K562 (cell line): ENCODE data around the gene MAD1L1. TPM values are rescaled to one million over a fixed set of nuclear protein-coding genes. Genes with fewer than 3 reads are reported as not detected.

Source experiments
- BRD4 ChIP-seq: fragments of 200-600 bp; sonication (generic); IDR thresholded peaks from 2 replicates; pipeline ENCODE4 v1.6.1; 2017; ENCODE audit warnings: inconsistent platforms
- BRD9 ChIP-seq: fragments of 450-650 bp; IDR thresholded peaks from 2 replicates; pipeline ENCODE4 v1.6.1; 2018; ENCODE audit warnings: low read depth; ENCODE audit not compliant: partially characterized antibody
- DPF2 ChIP-seq: fragments of 450-650 bp; IDR thresholded peaks from 2 replicates; pipeline ENCODE4 v1.6.1; 2016
- FOSL1 ChIP-seq: fragments of 200-800 bp; sonication (Bioruptor generic); conservative IDR thresholded peaks from 2 replicates; pipeline ENCODE4 v1.6.1; 2016; ENCODE audit warnings: missing genetic modification characterization, missing compliant biosample characterization
- HDGF ChIP-seq: fragments of 450-650 bp; IDR thresholded peaks from 2 replicates; pipeline ENCODE4 v1.6.1; 2016
- IRF2 ChIP-seq: sonication (generic); formaldehyde crosslinking; IDR thresholded peaks from 2 replicates; pipeline ENCODE4 v1.8.1; 2022; ENCODE audit warnings: mild to moderate bottlenecking, missing genetic modification reagents
- KHSRP ChIP-seq: fragments of 450-650 bp; IDR thresholded peaks from 2 replicates; pipeline ENCODE4 v1.6.1; 2017
- MAFK ChIP-seq: IDR thresholded peaks from 2 replicates; pipeline ENCODE4 v1.6.1; 2011; ENCODE audit warnings: low read length, improper control_type of control experiment
- MTA1 ChIP-seq: fragments of 450-650 bp; IDR thresholded peaks from 2 replicates; pipeline ENCODE4 v1.6.1; 2017; ENCODE audit warnings: borderline replicate concordance
- NFE2 ChIP-seq: IDR thresholded peaks from 2 replicates; pipeline ENCODE4 v1.6.1; 2014; ENCODE audit warnings: antibody characterized with exemption, low read depth
- PCBP1 ChIP-seq: fragments of 200-400 bp; formaldehyde crosslinking; IDR thresholded peaks from 2 replicates; pipeline ENCODE4 v1.6.1; 2018; ENCODE audit warnings: mild to moderate bottlenecking, low read depth, low read length; ENCODE audit not compliant: poor library complexity, severe bottlenecking
- RFX7 ChIP-seq: fragments of 250-450 bp; sonication (Bioruptor Pico); IDR thresholded peaks from 2 replicates; pipeline ENCODE4 v1.5.1; 2021; ENCODE audit warnings: mild to moderate bottlenecking
- RHOXF2B ChIP-seq: fragments of 250-450 bp; sonication (Bioruptor Pico); conservative IDR thresholded peaks from 2 replicates; pipeline ENCODE4 v1.5.1; 2021
- TAL1 ChIP-seq: fragments of 450-650 bp; IDR thresholded peaks from 2 replicates; pipeline ENCODE4 v1.6.1; 2016; ENCODE audit warnings: mild to moderate bottlenecking
- YY1 ChIP-seq, 3 experiments: IDR thresholded peaks; 2 replicates each; pipeline ENCODE4 v1.6.1; 2011; ENCODE audit warnings: low read length in 2 of 3, mild to moderate bottlenecking in 2 of 3, moderate library complexity in 2 of 3, borderline replicate concordance in 1 of 3, control low read depth in 1 of 3, low read depth in 1 of 3; ENCODE audit not compliant: insufficient read depth in 3 of 3, insufficient replicate concordance in 2 of 3, control insufficient read depth in 1 of 3, insufficient read length in 1 of 3; ENCODE audit errors: extremely low read depth in 1 of 3
- polyA plus RNA-seq, 8 experiments: library from polyadenylated mRNA; depleted of rRNA in 4 of 8; stranded (reverse) in 5 of 8; unstranded in 3 of 8; fragments of >200 nt; fragmentation: Nextera tagmentation in 2 of 8; fragmentation: Illumina TruSeq in 1 of 8; extraction: Ambion mirVana in 2 of 8; extraction: Trizol in 1 of 8; gene quantifications; 2 replicates each; pipeline versions ENCODE4 v1.2.1 to v1.2.3, GENCODE V29; 2011 to 2014; ENCODE audit warnings: inconsistent platforms in 1 of 8, missing spikeins in 1 of 8
- total RNA-seq, 7 experiments: library from RNA; depleted of rRNA in 6 of 7; stranded (reverse); fragments of >200 nt in 6 of 7; fragmentation: Illumina TruSeq in 2 of 7; extraction: Trizol in 2 of 7; gene quantifications; 2 replicates each; pipeline versions ENCODE4 v1.2.1 to v1.2.3, GENCODE V29; 2011 to 2021; ENCODE audit warnings: low replicate concordance in 1 of 7
- TF ChIP-seq, protein P1 (sequence below): fragments of 200-800 bp; sonication (Bioruptor generic); IDR thresholded peaks from 2 replicates; pipeline ENCODE4 v1.6.1; 2016; ENCODE audit warnings: missing genetic modification characterization, missing compliant biosample characterization
- TF ChIP-seq, protein P2 (sequence below): IDR thresholded peaks from 2 replicates; pipeline ENCODE4 v1.6.1; 2016; ENCODE audit warnings: missing genetic modification characterization, missing compliant biosample characterization
- TF ChIP-seq, protein P3 (sequence below), 2 experiments: IDR thresholded peaks; 2 replicates each; pipeline ENCODE4 v1.6.1; 2011; ENCODE audit warnings: borderline replicate concordance in 1 of 2, control low read depth in 1 of 2, low read depth in 1 of 2, low read length in 1 of 2, mild to moderate bottlenecking in 1 of 2, mixed read lengths in 1 of 2, moderate library complexity in 1 of 2; ENCODE audit not compliant: insufficient read depth in 1 of 2, insufficient read length in 1 of 2, poor library complexity in 1 of 2, severe bottlenecking in 1 of 2; ENCODE audit errors: extremely low read depth in 1 of 2
- TF ChIP-seq, protein P4 (sequence below): IDR thresholded peaks from 2 replicates; pipeline ENCODE4 v1.6.1; 2011; ENCODE audit not compliant: insufficient read length; ENCODE audit errors: extremely low read depth

MAD1L1 gene
- total and polyA plus RNA-seq, 9 of the 15 experiments (the other 6 are each of a cell fraction or from before 2014, with no cell fraction given) = 1.7 to 89.7 (median 18.0) TPM

DNA sequence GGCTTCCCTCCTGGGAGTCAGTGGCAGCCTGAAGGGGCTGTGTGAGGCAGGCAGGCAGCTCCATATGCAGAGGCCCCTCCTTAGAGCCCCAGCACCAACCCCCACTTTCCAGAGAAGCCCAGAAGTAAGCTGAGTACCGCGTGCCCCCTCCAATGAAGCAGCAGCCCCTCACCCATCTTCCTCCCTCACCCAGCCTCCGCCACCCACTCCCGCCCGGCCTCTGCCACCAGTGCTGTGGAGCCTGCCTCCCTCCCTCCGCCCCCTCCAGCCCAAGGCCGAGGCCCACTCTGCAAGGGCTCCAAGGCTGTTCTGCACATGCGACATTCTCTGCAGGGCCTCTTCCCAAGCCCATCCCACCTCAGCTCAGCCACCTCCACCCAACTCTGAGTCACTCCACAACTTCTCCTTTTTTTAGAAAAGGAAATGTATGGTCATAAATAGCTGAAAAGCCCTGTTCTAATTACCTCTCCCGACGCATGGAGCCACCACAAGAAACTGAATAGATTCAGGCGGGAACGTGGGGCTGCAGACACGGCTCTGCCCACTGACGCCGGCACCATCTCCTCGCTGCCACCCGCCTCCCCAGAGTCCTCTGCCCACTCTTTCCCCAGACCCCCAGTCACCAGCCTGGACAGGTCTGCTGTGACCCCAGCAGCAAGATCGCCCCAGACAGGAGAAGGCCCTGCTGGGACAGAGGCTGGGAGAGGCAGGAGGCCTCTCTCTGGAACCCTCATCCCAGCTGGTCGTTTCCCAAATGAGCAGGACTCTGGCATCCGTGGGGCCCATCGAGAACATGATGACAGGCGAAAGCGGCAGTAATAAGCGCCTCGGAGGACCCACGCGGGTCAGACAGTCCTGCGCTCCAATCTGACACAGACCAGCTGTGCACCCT is 213.9 kb downstream of the MAD1L1 start (continued):
- TF ChIP-seq, protein P1, sequence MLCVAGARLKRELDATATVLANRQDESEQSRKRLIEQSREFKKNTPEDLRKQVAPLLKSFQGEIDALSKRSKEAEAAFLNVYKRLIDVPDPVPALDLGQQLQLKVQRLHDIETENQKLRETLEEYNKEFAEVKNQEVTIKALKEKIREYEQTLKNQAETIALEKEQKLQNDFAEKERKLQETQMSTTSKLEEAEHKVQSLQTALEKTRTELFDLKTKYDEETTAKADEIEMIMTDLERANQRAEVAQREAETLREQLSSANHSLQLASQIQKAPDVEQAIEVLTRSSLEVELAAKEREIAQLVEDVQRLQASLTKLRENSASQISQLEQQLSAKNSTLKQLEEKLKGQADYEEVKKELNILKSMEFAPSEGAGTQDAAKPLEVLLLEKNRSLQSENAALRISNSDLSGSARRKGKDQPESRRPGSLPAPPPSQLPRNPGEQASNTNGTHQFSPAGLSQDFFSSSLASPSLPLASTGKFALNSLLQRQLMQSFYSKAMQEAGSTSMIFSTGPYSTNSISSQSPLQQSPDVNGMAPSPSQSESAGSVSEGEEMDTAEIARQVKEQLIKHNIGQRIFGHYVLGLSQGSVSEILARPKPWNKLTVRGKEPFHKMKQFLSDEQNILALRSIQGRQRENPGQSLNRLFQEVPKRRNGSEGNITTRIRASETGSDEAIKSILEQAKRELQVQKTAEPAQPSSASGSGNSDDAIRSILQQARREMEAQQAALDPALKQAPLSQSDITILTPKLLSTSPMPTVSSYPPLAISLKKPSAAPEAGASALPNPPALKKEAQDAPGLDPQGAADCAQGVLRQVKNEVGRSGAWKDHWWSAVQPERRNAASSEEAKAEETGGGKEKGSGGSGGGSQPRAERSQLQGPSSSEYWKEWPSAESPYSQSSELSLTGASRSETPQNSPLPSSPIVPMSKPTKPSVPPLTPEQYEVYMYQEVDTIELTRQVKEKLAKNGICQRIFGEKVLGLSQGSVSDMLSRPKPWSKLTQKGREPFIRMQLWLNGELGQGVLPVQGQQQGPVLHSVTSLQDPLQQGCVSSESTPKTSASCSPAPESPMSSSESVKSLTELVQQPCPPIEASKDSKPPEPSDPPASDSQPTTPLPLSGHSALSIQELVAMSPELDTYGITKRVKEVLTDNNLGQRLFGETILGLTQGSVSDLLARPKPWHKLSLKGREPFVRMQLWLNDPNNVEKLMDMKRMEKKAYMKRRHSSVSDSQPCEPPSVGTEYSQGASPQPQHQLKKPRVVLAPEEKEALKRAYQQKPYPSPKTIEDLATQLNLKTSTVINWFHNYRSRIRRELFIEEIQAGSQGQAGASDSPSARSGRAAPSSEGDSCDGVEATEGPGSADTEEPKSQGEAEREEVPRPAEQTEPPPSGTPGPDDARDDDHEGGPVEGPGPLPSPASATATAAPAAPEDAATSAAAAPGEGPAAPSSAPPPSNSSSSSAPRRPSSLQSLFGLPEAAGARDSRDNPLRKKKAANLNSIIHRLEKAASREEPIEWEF (CRISPR knock-in tag) = peak; percentile 50; the same call in 1 of the 2 replicates
- no peak for TF ChIP-seq HDGF
- TF ChIP-seq RHOXF2B = no peak
- no peak for TF ChIP-seq TAL1
- TF ChIP-seq, protein P2, sequence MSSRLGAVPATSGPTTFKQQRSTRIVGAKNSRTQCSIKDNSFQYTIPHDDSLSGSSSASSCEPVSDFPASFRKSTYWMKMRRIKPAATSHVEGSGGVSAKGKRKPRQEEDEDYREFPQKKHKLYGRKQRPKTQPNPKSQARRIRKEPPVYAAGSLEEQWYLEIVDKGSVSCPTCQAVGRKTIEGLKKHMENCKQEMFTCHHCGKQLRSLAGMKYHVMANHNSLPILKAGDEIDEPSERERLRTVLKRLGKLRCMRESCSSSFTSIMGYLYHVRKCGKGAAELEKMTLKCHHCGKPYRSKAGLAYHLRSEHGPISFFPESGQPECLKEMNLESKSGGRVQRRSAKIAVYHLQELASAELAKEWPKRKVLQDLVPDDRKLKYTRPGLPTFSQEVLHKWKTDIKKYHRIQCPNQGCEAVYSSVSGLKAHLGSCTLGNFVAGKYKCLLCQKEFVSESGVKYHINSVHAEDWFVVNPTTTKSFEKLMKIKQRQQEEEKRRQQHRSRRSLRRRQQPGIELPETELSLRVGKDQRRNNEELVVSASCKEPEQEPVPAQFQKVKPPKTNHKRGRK (tag) = no peak
- no peak for TF ChIP-seq RFX7
- TF ChIP-seq MAFK = peak; percentile 20; the same call in 1 of the 2 replicates
- TF ChIP-seq MTA1 = peak; percentile 35; the same call in 1 of the 2 replicates
- TF ChIP-seq, protein P3, sequence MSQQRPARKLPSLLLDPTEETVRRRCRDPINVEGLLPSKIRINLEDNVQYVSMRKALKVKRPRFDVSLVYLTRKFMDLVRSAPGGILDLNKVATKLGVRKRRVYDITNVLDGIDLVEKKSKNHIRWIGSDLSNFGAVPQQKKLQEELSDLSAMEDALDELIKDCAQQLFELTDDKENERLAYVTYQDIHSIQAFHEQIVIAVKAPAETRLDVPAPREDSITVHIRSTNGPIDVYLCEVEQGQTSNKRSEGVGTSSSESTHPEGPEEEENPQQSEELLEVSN (IDR thresholded peaks at IDR 0.05; ENCODE audit: borderline replicate concordance in 1 of 2, extremely low read depth in 1 of 2, insufficient read depth in 1 of 2, insufficient read length in 1 of 2, low read depth in 1 of 2, low read length in 1 of 2, poor library complexity in 1 of 2, severe bottlenecking in 1 of 2) = peak in 1 of 2 experiments; percentile 42
- TF ChIP-seq BRD9 = peak; percentile 57
- no peak for TF ChIP-seq KHSRP
- TF ChIP-seq, protein P4, sequence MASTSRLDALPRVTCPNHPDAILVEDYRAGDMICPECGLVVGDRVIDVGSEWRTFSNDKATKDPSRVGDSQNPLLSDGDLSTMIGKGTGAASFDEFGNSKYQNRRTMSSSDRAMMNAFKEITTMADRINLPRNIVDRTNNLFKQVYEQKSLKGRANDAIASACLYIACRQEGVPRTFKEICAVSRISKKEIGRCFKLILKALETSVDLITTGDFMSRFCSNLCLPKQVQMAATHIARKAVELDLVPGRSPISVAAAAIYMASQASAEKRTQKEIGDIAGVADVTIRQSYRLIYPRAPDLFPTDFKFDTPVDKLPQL = no peak
- no peak for TF ChIP-seq PCBP1
- peak; percentile 68 for TF ChIP-seq DPF2
- TF ChIP-seq FOSL1 (tag) = peak; percentile 90
- peak; percentile 57 for TF ChIP-seq NFE2
- TF ChIP-seq YY1 (IDR thresholded peaks at IDR 0.05; ENCODE audit: borderline replicate concordance in 1 of 3, control insufficient read depth in 1 of 3, extremely low read depth in 1 of 3, insufficient read depth in 3 of 3, insufficient read length in 1 of 3, insufficient replicate concordance in 2 of 3, low read depth in 1 of 3, low read length in 2 of 3) = peak in 1 of 3 experiments; percentile 31
- TF ChIP-seq BRD4 = peak; percentile 80
- TF ChIP-seq IRF2 (CRISPR knock-in tag) = no peak
